Uterus (tissue), 4 donors: ENCODE data around the gene SLFN5. TPM values are rescaled to one million over a fixed set of nuclear protein-coding genes. Genes with fewer than 3 reads are reported as not detected.

ENCODE experiments used
- DNase-seq, 2 donors: peaks; one replicate each; pipeline ENCODE4 v3.0.0-alpha.2; 2019 to 2020
- H3K27ac ChIP-seq, 2 donors: fragments of 200-600 bp; sonication (generic); 1 replicate in 1 of 2; 2 replicates in 1 of 2; pipeline ENCODE4 v1.5.1; 2016 to 2018
- H3K27me3 ChIP-seq, 2 donors: fragments of 200-600 bp; sonication (generic); one replicate each; pipeline ENCODE4 v1.5.1; 2018 to 2019; ENCODE audit warnings: control low read depth in 1 of 2
- H3K36me3 ChIP-seq, 2 donors: fragments of 200-600 bp; sonication (generic); one replicate each; pipeline ENCODE4 v1.5.1; 2019; ENCODE audit warnings: control low read depth in 1 of 2
- H3K4me1 ChIP-seq, 2 donors: fragments of 200-600 bp; sonication (generic); one replicate each; pipeline ENCODE4 v1.5.1; 2018 to 2019; ENCODE audit warnings: control low read depth in 1 of 2
- H3K4me3 ChIP-seq, 2 donors: fragments of 200-600 bp; sonication (generic); 1 replicate in 1 of 2; 2 replicates in 1 of 2; pipeline ENCODE4 v1.5.1; 2018 to 2019; ENCODE audit warnings: mild to moderate bottlenecking in 1 of 2
- H3K9me3 ChIP-seq, 2 donors: fragments of 200-600 bp; sonication (generic); one replicate each; pipeline ENCODE4 v1.5.1; 2019; ENCODE audit warnings: control low read depth in 1 of 2
- CTCF ChIP-seq, 4 experiments: fragments of 200-600 bp in 2 of 4; fragments of 450-650 bp in 2 of 4; sonication (generic) in 2 of 4; IDR thresholded peaks; one replicate each; pipeline ENCODE4 v1.5.1; 2016 to 2019; ENCODE audit warnings: antibody characterized with exemption in 4 of 4, mild to moderate bottlenecking in 2 of 4, moderate library complexity in 1 of 4
- POLR2A ChIP-seq, 2 donors: fragments of 450-650 bp; IDR thresholded peaks; one replicate each; pipeline ENCODE4 v1.6.1; 2016; ENCODE audit warnings: antibody characterized with exemption in 2 of 2, mild to moderate bottlenecking in 1 of 2, moderate library complexity in 1 of 2
- intact Hi-C: fragments of 100-400 bp; cut with DNase I; formaldehyde crosslinking; loops from one replicate; pipeline ENCODE4 v1.15.1; 2023; ENCODE audit warnings: low total_unique reads
- total RNA-seq, 4 donors: library from RNA; depleted of rRNA in 3 of 4; stranded (reverse); fragments of >200 nt in 3 of 4; gene quantifications; one replicate each; pipeline versions ENCODE4 v1.1.0 to v1.2.4, GENCODE V29; 2014 to 2023
- donor health status: DM: yes; HTN: yes; CAD: no.

The SLFN5 gene
- total RNA-seq, 4 donors from 2014 or later = 13.8 to 51.5 (median 32.2) TPM

DNA sequence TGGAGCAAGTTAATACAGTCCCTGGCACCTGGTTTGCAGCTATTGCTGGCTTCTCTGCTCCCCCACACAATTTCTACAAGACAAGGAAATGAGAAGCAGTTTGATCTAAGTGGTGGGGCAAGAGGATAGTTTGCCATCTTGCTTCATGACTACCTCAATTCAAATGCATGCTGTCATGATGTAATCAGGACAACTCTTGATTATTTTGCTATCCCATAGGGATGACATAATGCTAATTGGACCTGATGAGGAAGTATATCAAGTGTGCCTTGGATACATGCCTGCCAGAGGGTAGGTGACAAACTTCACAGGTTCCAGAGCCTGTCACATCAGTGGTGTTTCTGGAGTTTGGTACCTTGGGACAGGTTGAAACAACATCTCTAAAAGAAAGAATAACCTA, 40.9 kb downstream of the SLFN5 start:
- TF ChIP-seq POLR2A (IDR thresholded peaks at IDR 0.05) (no peak), CTCF (IDR thresholded peaks at IDR 0.05) (no peak)
- no peaks in the 10 kb centered on the region for H3K36me3 ChIP-seq
- intact Hi-C loops = no loop called here

GRCh38 chr17:35284955-35285354, 42.1 kb downstream of the SLFN5 start:
- intact Hi-C loops = no loop called here
- no peaks in the 10 kb centered on the region for H3K27me3 ChIP-seq
- no peaks in the 10 kb centered on the region for H3K9me3 ChIP-seq
- DNase-seq = no peak
- TF ChIP-seq CTCF (IDR thresholded peaks at IDR 0.05) = no peak
- no peak for TF ChIP-seq POLR2A (IDR thresholded peaks at IDR 0.05)
- H3K36me3 ChIP-seq = no peaks in the 10 kb centered on the region
- no peaks in the 10 kb centered on the region for H3K4me1 ChIP-seq
- no peak overlapping the region for H3K4me3 ChIP-seq
- no peak overlapping the region for H3K27ac ChIP-seq

More for the DNA sequence above, 40.9 kb downstream of the SLFN5 start:
- Histone ChIP-seq H3K4me3 (no peak overlapping the region), H3K27me3 (no peaks in the 10 kb centered on the region), H3K9me3 (no peaks in the 10 kb centered on the region), H3K4me1 (no peaks in the 10 kb centered on the region), H3K27ac (no peak overlapping the region)
- DNase-seq = no peak

GRCh38 chr17:35286120-35286781, 43.4 kb downstream of the SLFN5 start:
- no peaks in the 10 kb centered on the region for H3K9me3 ChIP-seq
- TF ChIP-seq POLR2A (IDR thresholded peaks at IDR 0.05) (no peak), CTCF (IDR thresholded peaks at IDR 0.05) (no peak)
- no peak overlapping the region for H3K4me3 ChIP-seq
- H3K36me3 ChIP-seq = no peaks in the 10 kb centered on the region
- no peaks in the 10 kb centered on the region for H3K27me3 ChIP-seq
- no peaks in the 10 kb centered on the region for H3K4me1 ChIP-seq
- intact Hi-C loops = no loop called here
- H3K27ac ChIP-seq = no peak overlapping the region
- no peak for DNase-seq

GRCh38 chr17:35287286-35287811, 44.5 kb downstream of the SLFN5 start:
- H3K27ac ChIP-seq = no peak overlapping the region
- DNase-seq = no peak
- TF ChIP-seq POLR2A (IDR thresholded peaks at IDR 0.05) (no peak), CTCF (IDR thresholded peaks at IDR 0.05) (no peak)
- no peaks in the 10 kb centered on the region for H3K36me3 ChIP-seq
- H3K9me3 ChIP-seq = no peaks in the 10 kb centered on the region
- H3K4me3 ChIP-seq = no peak overlapping the region
- intact Hi-C loops = no loop called here
- H3K27me3 ChIP-seq = no peaks in the 10 kb centered on the region
- no peaks in the 10 kb centered on the region for H3K4me1 ChIP-seq

DNA sequence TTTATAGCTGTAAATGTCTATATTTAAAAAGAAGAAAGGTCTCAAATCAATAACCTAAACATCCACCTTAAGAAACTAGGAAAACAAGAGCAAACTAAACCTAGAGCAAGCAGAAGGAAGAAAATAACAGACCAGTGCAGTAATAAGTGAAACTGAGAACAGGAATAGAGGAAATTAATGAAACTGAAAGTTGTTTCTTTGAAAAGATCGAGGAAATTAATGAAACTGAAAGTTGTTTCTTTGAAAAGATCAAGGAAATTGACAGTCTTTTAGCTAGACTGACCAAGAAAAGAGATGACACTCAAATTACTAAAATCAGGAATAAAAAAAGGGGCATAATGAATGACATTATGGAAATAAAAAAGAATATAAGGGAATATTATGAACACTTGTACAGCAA, 46.4 kb downstream of the SLFN5 start:
- Histone ChIP-seq H3K4me3 (no peak overlapping the region), H3K27me3 (no peaks in the 10 kb centered on the region), H3K4me1 (no peaks in the 10 kb centered on the region), H3K9me3 (no peaks in the 10 kb centered on the region), H3K27ac (no peak overlapping the region), H3K36me3 (no peaks in the 10 kb centered on the region)
- TF ChIP-seq POLR2A (IDR thresholded peaks at IDR 0.05) (no peak), CTCF (IDR thresholded peaks at IDR 0.05) (no peak)
- intact Hi-C loops = no loop called here
- DNase-seq = no peak
